Mesendoderm (in vitro differentiated cells): ENCODE measurements around the gene DCUN1D3.

ENCODE experiments used
- DNase-seq: peaks from one replicate; pipeline ENCODE4 v3.0.0; 2013
- H2AK5ac ChIP-seq: 2 replicates; pipeline ENCODE4 v1.6.1; 2013; ENCODE audit warnings: low read length, inconsistent platforms
- H2BK120ac ChIP-seq: 2 replicates; pipeline ENCODE4 v1.6.1; 2013; ENCODE audit warnings: low read depth, mild to moderate bottlenecking, low read length, moderate library complexity, mixed read lengths
- H2BK15ac ChIP-seq: replicated peaks from 2 replicates; pipeline ENCODE4 v1.6.1; 2013; ENCODE audit warnings: low read depth, mild to moderate bottlenecking, moderate library complexity
- H2BK5ac ChIP-seq: 2 replicates; pipeline ENCODE4 v1.6.1; 2013; ENCODE audit warnings: low read length, inconsistent platforms
- H3K18ac ChIP-seq: 2 replicates; pipeline ENCODE4 v1.6.1; 2013; ENCODE audit warnings: mild to moderate bottlenecking, low read length, mixed read lengths
- H3K23ac ChIP-seq: one replicate; pipeline ENCODE4 v1.6.1; 2013; ENCODE audit warnings: low read length
- H3K27ac ChIP-seq: 2 replicates; pipeline ENCODE4 v1.5.1; 2013; ENCODE audit warnings: low read depth, mild to moderate bottlenecking, inconsistent platforms, low read length, moderate library complexity
- H3K27me3 ChIP-seq: 2 replicates; pipeline ENCODE4 v1.6.1; 2013; ENCODE audit warnings: low read length, control low read depth, mild to moderate bottlenecking, inconsistent platforms; ENCODE audit not compliant: insufficient read depth, poor library complexity
- H3K36me3 ChIP-seq: 2 replicates; pipeline ENCODE4 v1.6.1; 2013; ENCODE audit warnings: low read length, inconsistent platforms; ENCODE audit not compliant: control insufficient read depth, insufficient read depth
- H3K4ac ChIP-seq: one replicate; pipeline ENCODE4 v1.6.1; 2013; ENCODE audit warnings: low read depth, mild to moderate bottlenecking, low read length, moderate library complexity
- H3K4me1 ChIP-seq: 2 replicates; pipeline ENCODE4 v1.6.1; 2013; ENCODE audit warnings: low read depth, low read length, inconsistent platforms; ENCODE audit not compliant: control insufficient read depth
- H3K4me2 ChIP-seq: 2 replicates; pipeline ENCODE4 v1.6.1; 2013; ENCODE audit warnings: low read length
- H3K4me3 ChIP-seq: 2 replicates; pipeline ENCODE4 v1.5.1; 2013; ENCODE audit warnings: mild to moderate bottlenecking, low read length
- H3K56ac ChIP-seq: one replicate; pipeline ENCODE4 v1.6.1; 2013; ENCODE audit warnings: low read length
- H3K79me1 ChIP-seq: 2 replicates; pipeline ENCODE4 v1.6.1; 2013; ENCODE audit warnings: low read length, inconsistent platforms
- H3K79me2 ChIP-seq: 2 replicates; pipeline ENCODE4 v1.6.1; 2013; ENCODE audit warnings: mild to moderate bottlenecking, low read length; ENCODE audit not compliant: control insufficient read depth, insufficient read depth
- H3K9ac ChIP-seq: 2 replicates; pipeline ENCODE4 v1.6.1; 2013; ENCODE audit warnings: low read length, inconsistent platforms
- H4K5ac ChIP-seq: one replicate; pipeline ENCODE4 v1.6.1; 2013; ENCODE audit warnings: low read length
- H4K8ac ChIP-seq: one replicate; pipeline ENCODE4 v1.6.1; 2013; ENCODE audit warnings: low read depth, mild to moderate bottlenecking, control low read depth, low read length, moderate library complexity
- WGBS: extraction: QIAGEN DNeasy Blood & Tissue Kit; methylation state at CpG from one replicate; pipeline ENCODE4 v1.1.7; 2013; ENCODE audit warnings: low lambda C conversion rate, missing lambda C conversion rate; ENCODE audit not compliant: insufficient coverage; ENCODE audit errors: extremely low coverage; 5-methylcytosine and 5-hydroxymethylcytosine counted together

The DCUN1D3 gene

DNA sequence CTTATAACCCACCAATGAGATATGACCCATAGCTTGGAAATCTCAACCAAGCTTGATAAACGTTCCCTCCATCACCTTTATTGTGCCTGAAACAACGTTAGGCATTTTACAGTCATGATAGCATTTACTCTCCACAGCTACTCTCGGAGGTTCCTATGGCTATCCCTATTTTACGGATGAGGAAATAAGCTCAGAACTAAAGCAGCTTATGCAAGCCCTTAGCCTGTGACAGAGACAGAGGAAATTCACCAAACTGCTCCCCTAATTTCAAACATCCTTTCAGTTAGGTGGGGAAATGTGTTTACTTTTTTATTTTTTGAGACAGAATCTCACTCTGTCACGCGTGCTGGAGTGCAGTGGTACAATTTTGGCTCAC, 18.7 kb downstream of the DCUN1D3 start:
- H3K56ac ChIP-seq = no peak overlapping the region
- peak overlapping the region; percentile 59 for H3K23ac ChIP-seq
- no peak overlapping the region for H2BK5ac ChIP-seq
- no peak overlapping the region for H3K4me2 ChIP-seq
- H4K8ac ChIP-seq = no peak overlapping the region
- H3K36me3 ChIP-seq = no peaks in the 10 kb centered on the region
- no peak overlapping the region for H3K18ac ChIP-seq
- H3K27me3 ChIP-seq = no peaks in the 10 kb centered on the region
- H3K27ac ChIP-seq = no peak overlapping the region
- peaks cover 13% of the 10 kb centered on the region for H3K79me1 ChIP-seq
- H2AK5ac ChIP-seq = no peak overlapping the region
- H2BK15ac ChIP-seq = no peak overlapping the region
- DNase-seq = no peak
- H3K4me1 ChIP-seq = peaks cover 2% of the 10 kb centered on the region
- H3K4me3 ChIP-seq = no peak overlapping the region
- WGBS = no CpG with 5 or more reads among the region's 6 CpGs
- H4K5ac ChIP-seq = no peak overlapping the region
- H3K4ac ChIP-seq = no peak overlapping the region
- no peak overlapping the region for H2BK120ac ChIP-seq
- peaks cover 10% of the 10 kb centered on the region for H3K79me2 ChIP-seq
- H3K9ac ChIP-seq = no peak overlapping the region

DNA sequence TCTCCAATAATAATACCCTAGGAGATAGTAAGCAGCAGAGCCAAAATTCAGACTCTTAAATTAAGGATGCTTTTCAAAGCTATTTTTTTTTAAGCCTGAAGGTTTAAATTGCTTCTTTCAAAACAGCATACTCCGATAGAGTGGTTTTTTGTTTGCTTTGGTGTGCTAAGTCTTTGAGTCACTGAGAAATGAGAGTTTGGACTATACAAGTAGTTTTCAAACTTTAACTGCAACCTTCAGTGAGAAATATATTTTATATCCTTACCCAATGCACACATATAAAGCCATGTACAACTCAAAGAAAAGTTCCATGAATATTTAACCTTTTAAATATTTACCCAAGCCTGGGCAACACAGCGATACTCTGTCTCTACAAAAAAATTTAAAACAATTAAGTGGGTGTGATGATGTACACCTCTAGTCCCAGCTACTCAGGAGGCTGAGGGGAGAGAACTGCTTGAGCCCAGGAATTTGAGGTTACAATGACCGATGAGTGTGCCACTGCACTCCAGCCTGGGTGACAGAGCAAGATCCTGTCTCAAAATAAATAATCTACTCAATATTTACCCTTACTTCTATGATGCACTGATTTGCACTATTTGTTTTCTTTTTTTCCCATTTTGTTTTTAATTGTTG, 19.2 kb downstream of the DCUN1D3 start:
- Histone ChIP-seq H3K79me2 (peaks cover 10% of the 10 kb centered on the region), H4K8ac (no peak overlapping the region), H2BK15ac (no peak overlapping the region), H2BK5ac (no peak overlapping the region), H4K5ac (no peak overlapping the region), H3K4ac (no peak overlapping the region), H3K27me3 (no peaks in the 10 kb centered on the region), H3K79me1 (peaks cover 13% of the 10 kb centered on the region), H3K18ac (no peak overlapping the region), H2BK120ac (no peak overlapping the region), H3K23ac (no peak overlapping the region), H3K56ac (no peak overlapping the region), H3K9ac (no peak overlapping the region), H3K36me3 (no peaks in the 10 kb centered on the region), H2AK5ac (no peak overlapping the region), H3K4me2 (no peak overlapping the region), H3K27ac (no peak overlapping the region), H3K4me3 (no peak overlapping the region), H3K4me1 (peaks cover 2% of the 10 kb centered on the region)
- no CpG with 5 or more reads among the region's 3 CpGs for WGBS
- DNase-seq = no peak

DNA sequence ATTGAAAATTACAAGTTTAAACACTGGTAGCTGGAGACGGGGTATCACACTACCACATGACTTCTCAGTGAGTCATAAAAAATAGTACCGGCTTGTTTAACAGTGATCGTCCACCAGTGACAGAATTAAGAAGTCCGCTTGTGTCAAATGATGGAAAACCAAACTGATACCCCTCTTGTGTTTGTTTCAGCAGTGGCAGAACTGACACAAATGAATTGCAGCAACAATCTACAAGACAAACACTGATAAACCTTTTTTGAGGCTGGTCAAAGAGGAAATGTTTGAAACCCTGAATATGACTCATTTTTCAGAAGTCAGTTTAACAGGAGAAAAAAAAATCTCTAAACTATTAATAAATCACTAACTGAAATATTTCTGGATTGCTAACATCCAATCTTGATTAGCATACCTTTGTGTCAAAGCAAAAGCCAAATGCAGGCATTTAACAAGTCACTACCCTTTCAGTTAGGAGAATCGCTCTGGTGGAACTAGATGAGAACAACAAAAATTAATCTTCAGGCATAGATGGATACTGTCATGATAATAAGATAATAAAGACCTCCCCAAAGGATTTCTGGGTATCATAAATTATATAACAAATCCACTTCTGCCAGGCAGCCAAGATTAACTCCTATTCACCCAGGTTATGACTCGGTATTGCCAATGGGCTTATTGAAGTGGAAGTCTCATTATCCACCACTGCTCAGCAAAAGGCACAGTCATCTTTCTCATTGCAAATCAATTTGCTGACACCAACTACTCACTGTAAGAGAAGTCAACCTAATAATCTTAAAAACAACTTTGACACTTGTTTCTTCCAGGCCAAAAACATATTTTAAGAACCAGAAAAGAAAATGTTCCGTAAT, 20.8 kb downstream of the DCUN1D3 start:
- H3K36me3 ChIP-seq = no peaks in the 10 kb centered on the region
- H3K27ac ChIP-seq = no peak overlapping the region
- no peak for DNase-seq
- no peak overlapping the region for H3K4ac ChIP-seq
- H3K79me2 ChIP-seq = peaks cover 10% of the 10 kb centered on the region
- H2BK5ac ChIP-seq = no peak overlapping the region
- no peak overlapping the region for H3K56ac ChIP-seq
- no peak overlapping the region for H2BK15ac ChIP-seq
- peaks cover 12% of the 10 kb centered on the region for H3K79me1 ChIP-seq
- H4K8ac ChIP-seq = peak overlapping the region; percentile 40
- H3K4me3 ChIP-seq = no peak overlapping the region
- no peak overlapping the region for H3K23ac ChIP-seq
- no peak overlapping the region for H2AK5ac ChIP-seq
- H3K4me1 ChIP-seq = peaks cover 4% of the 10 kb centered on the region
- H2BK120ac ChIP-seq = no peak overlapping the region
- no peaks in the 10 kb centered on the region for H3K27me3 ChIP-seq
- H3K4me2 ChIP-seq = no peak overlapping the region
- H3K18ac ChIP-seq = peak overlapping the region; percentile 60
- WGBS = no CpG with 5 or more reads among the region's 7 CpGs
- no peak overlapping the region for H3K9ac ChIP-seq
- H4K5ac ChIP-seq = no peak overlapping the region

DNA sequence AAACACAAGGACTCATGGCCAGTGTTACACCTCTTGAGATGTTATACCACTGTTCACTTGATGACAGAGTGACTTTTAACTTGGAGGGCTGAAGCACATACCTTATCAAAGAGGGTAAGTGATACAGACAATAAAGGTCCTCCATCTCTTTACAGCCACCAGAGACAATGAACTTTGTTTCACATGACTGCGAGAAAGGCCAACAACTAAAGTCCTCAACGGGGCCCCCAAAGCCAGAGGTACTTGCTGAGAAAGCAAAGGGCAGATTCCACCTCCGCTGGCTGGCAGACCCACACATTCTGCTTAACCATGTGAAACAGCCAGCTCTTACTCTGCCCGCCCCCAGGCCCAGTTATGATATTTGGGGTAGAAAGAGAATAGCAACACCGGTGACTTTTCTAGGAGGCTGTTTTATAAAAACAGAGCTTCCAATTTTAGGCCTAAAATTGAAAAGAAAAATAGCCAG, 21.4 kb downstream of the DCUN1D3 start:
- Histone ChIP-seq H3K18ac (no peak overlapping the region), H3K9ac (no peak overlapping the region), H3K27me3 (no peaks in the 10 kb centered on the region), H2BK120ac (no peak overlapping the region), H3K79me2 (peaks cover 9% of the 10 kb centered on the region), H4K8ac (no peak overlapping the region), H3K27ac (no peak overlapping the region), H2BK15ac (no peak overlapping the region), H3K4ac (no peak overlapping the region), H3K4me2 (no peak overlapping the region), H2BK5ac (no peak overlapping the region), H3K4me3 (no peak overlapping the region), H3K36me3 (no peaks in the 10 kb centered on the region), H3K79me1 (peaks cover 13% of the 10 kb centered on the region), H3K23ac (no peak overlapping the region), H3K56ac (no peak overlapping the region), H3K4me1 (peaks cover 11% of the 10 kb centered on the region), H2AK5ac (no peak overlapping the region), H4K5ac (no peak overlapping the region)
- no CpG with 5 or more reads among the region's 5 CpGs for WGBS
- DNase-seq = no peak

DNA sequence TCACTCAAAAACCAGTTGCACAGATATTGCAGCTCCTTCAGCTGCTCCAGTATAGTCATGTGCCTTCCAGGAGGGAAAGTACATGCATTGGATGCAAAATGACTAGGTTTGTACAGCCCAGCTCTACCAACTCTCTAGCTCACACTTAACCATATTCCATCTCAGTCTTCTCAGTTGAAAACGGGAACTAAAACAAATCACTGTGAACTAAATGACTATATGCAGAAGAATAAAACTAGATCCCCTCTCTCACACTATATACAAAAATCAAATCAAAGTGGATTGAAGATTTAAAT, 24.9 kb downstream of the DCUN1D3 start:
- no peak overlapping the region for H2BK5ac ChIP-seq
- no peak overlapping the region for H3K23ac ChIP-seq
- no peak overlapping the region for H3K4ac ChIP-seq
- H3K4me2 ChIP-seq = no peak overlapping the region
- H3K9ac ChIP-seq = no peak overlapping the region
- H2AK5ac ChIP-seq = no peak overlapping the region
- no CpG with 5 or more reads among the region's 1 CpG for WGBS
- DNase-seq = no peak
- no peak overlapping the region for H3K4me3 ChIP-seq
- H3K56ac ChIP-seq = no peak overlapping the region
- peaks cover 11% of the 10 kb centered on the region for H3K79me1 ChIP-seq
- H3K18ac ChIP-seq = no peak overlapping the region
- H2BK120ac ChIP-seq = no peak overlapping the region
- H3K36me3 ChIP-seq = no peaks in the 10 kb centered on the region
- H3K27me3 ChIP-seq = no peaks in the 10 kb centered on the region
- no peak overlapping the region for H3K27ac ChIP-seq
- H3K79me2 ChIP-seq = peaks cover 9% of the 10 kb centered on the region
- H2BK15ac ChIP-seq = no peak overlapping the region
- no peak overlapping the region for H4K5ac ChIP-seq
- peaks cover 18% of the 10 kb centered on the region for H3K4me1 ChIP-seq
- H4K8ac ChIP-seq = no peak overlapping the region
